Liver (tissue), 3 donors: ENCODE measurements around the gene ZSCAN31.

Source experiments
- HNF4G ChIP-seq: IDR thresholded peaks from 2 replicates; pipeline ENCODE4 v1.6.1; 2016; ENCODE audit warnings: antibody characterized with exemption
- TF ChIP-seq, protein P1 (sequence below): fragments of 150-350 bp; IDR thresholded peaks from 2 replicates; pipeline ENCODE4 v1.5.1; 2017; ENCODE audit warnings: improper control_type of control experiment, low read depth, low read length; ENCODE audit not compliant: missing input control
- donor health status: healthy.
- donor health status: healthy.

DNA sequence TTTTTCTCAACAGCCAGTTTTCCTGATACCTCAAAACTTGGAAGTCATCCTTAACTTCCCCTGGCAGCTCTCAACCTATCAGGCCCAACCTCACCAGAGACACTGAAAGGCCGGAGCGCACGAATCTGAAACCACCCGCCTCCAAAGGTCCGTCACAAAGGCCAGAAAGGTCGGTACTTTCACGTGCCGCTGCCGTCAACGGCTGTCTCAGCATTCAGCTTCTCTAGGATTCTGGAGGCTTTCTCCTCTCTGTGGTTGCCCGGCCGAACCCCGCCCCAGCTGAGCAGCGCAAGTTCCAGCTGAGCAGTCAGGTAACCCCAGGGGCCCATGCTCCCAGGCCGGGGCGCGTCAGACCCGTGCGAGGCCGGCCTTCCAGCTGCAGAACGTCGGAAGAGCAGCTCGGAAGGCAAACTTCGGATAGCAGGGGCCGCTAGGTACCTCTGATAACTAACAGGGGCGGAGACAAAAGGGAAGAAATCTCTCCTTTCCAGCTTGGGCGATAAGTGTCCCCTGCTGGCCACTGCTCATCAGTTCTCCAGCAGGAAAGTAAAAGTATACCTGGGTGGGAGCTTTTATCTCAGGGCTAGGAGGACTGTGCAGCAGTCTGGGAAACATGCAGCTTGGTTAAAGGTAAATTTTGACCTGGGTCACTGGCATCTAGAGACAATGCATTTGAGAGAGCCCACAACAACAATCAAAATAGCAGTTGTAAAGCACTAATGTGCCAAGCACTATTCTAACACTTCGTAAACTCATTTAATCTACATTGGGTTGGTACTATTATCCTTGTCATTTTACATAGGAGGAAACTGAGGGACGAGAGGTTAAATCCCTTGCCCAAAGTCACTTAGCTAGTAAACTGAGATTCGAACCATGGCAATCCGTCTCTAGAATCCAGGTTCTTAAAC is 47.5 kb upstream of the ZSCAN31 start:
- TF ChIP-seq, protein P1, sequence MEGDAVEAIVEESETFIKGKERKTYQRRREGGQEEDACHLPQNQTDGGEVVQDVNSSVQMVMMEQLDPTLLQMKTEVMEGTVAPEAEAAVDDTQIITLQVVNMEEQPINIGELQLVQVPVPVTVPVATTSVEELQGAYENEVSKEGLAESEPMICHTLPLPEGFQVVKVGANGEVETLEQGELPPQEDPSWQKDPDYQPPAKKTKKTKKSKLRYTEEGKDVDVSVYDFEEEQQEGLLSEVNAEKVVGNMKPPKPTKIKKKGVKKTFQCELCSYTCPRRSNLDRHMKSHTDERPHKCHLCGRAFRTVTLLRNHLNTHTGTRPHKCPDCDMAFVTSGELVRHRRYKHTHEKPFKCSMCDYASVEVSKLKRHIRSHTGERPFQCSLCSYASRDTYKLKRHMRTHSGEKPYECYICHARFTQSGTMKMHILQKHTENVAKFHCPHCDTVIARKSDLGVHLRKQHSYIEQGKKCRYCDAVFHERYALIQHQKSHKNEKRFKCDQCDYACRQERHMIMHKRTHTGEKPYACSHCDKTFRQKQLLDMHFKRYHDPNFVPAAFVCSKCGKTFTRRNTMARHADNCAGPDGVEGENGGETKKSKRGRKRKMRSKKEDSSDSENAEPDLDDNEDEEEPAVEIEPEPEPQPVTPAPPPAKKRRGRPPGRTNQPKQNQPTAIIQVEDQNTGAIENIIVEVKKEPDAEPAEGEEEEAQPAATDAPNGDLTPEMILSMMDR, result peak; percentile 46
- TF ChIP-seq HNF4G, result peak; percentile 33
